ENCODE results near the gene MFN2.
"Not testable (repeated sequence)": the region's sequence is repeated elsewhere in the genome, so short reads cannot be mapped to it uniquely, and the experiment has no call there.

MFN2 gene

DNA sequence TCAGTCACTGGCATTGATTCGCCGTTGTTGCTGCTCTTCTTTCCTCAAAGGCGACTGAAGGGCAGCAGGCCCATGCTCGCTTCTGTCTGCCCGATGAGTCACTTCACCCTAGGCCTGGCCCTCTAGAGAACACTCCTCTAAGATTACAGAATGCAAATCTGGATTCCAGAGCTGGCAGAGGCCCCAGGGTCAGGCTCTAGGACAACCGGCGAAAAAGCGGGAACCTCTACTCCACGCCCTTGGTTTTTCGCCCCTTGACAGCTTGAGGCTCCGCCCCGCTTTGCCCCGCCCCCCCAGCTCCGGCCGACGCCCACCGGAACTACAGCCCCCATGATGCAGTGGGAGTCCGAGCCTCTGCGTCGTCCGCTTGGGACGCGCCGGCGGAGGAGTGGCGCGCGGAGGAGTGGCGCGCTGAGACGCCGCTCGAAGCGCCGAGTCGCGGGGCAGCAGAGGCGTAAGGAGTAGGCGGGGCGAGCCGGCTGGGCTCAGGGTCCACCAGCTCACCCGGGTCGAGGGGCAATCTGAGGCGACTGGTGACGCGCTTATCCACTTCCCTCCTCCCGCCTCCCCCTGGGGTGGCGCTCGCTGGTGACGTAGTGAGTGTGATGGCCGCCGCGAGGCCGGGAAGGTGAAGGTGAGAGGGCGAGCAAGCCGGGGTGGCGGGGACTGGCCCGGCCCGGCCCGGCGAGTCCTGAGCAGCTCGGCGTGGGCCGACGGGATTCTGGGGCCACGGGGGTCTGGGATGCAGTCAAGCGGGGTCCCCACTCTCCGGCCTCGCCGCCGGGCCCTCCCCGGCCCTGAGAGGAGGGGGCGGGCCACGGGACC lies at the start of gene MFN2:
TSS of gene MFN2 (plus strand) at position 594 of the 825 bp plus-strand sequence. CDS start 8,725 bp downstream, outside the sequence.
- peak; percentile 89 for DNase-seq

DNA sequence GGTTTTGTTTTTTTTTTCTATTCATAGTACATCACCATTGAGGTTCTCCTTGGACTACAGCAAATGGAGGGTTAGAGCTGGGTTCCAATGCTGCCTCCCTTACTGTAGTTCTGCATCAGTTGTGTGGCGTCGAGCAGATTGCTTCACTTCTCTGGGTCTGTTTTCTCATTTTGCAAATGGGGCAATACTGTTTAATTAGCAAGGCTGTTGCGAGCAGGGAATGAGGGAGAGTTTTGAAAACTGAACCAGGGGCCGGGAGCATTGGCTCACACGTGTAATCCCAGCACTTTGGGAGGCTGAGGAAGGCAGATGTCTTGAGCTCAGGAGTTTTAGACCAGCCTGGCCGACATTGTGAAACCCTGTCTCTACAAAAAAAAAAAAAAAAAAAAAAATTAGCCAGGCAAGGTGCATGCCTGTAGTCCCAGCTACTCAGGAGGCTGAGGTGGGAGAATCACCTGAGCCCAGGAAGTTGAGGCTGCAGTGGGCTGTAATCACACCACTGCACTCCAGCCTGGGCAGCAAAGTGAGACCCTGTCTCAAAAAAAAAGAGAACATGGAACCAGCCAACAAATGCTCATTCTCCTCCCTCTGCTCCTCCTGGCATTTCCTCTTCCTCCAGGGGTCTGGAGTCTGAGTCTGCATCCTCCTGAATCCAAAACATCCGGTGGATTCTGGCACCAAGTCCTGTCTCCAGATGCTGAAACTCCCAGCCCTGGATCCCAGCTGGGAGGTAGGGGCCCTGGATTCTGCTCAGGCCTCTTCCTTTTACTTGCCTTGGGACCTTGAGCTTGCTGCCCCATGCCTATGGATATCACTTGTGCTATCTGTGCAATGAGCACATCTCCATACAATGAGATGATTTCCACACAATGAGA lies 49.4 kb upstream of the MFN2 start:
- no peak for DNase-seq

DNA sequence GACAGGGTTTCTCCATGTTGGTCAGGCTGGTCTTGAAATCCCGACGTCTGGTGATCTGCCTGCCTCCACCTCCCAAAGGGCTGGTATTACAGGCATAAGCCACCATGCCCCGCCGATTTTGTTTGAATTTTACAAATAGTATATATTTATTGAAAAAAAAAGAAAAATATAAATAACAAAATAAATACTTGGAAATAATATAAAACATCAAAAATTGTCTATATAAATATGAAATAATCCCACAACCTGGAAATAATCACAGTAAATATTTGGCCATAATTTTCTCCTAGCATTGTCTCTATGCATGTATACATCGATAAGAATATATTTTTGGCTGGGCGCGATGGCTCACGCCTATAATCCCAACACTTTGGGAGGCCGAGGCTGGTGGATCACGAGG lies 48.4 kb upstream of the MFN2 start:
- DNase-seq, result no peak

DNA sequence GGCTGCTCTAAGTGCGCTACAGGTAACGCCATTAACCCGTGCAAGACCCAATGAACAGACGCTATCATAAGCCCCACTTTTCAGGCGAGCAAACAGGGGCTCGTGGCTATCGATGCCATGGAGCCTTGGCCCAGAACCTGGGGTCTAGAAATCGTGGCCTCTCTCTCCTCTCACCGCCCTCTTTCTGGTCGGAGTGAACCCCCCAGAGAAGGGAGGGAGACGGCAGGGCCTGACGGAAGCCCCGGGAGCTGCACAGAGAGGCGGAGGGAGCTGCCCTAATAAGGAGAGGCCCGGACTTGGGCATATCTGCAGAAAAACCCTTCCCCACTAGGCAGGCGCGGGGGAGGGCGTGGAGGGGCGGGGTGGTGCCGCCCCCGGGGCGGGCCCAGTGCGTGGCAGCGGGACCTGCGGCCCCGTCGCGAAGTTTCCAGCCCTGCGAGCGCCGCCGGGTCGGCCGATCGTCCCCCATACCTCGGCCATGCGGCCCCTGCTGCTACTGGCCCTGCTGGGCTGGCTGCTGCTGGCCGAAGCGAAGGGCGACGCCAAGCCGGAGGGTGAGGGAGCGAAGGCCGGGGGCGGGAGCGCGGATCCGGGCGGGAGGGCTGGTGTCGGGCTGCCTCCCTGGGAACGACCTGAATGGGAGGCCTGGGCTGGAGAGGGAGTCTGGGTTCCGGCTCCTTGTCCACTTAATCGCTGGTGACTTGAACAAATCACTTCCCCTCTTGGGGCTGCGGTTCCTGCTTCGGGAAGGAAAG lies 45.8 kb upstream of the MFN2 start, which contains the start of gene PLOD1:
TSS of gene PLOD1 (plus strand) at position 416 of the 755 bp plus-strand sequence. CDS start at position 479, 63 bp downstream.
- DNase-seq, result peak; percentile 60

DNA sequence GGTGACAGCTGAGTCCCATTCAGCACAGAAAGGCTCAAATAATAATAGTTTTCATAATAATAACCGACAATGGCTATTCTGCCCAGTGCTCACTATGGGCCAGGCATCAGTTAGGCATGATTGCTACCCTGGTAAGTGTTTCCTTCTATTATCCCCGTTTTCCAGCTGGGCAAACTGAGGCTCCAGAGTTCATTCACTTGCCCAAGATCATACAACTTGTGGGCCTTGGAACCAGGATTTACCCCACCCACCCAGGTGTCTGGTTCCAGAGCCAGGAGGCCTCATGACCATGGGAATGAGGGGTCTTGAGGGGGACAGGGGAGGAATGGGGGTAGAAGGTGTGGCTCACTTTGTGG lies 45.2 kb upstream of the MFN2 start:
- no peak for DNase-seq

DNA sequence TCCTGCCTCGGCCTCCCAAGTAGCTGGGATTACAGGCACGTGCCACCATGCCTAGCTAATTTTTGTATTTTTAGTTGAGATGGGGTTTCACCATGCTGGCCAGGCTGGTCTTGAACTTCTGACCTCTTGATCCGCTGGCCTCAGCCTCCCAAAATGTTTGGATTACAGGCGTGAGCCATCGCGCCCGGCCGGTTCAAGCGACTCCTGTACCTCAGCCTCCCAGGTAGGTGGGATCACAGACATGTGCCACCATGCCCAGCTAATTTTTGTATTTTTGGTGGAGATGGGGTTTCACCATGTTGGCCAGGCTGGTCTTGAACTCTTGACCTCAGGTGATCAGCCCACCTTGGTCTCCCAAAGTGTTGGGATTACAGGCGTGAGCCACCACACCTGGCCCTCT lies 44.5 kb upstream of the MFN2 start:
- not testable (repeated sequence) for DNase-seq

GRCh38 chr1:11938722-11939526 lies 41.3 kb upstream of the MFN2 start:
- DNase-seq, result no peak

GRCh38 chr1:11939794-11940193 lies 40.5 kb upstream of the MFN2 start:
- not testable (repeated sequence) for DNase-seq

- no peak for DNase-seq
Measured at GRCh38 chr1:11940260-11940921, 39.9 kb upstream of the MFN2 start.

- DNase-seq, result no peak
Measured at GRCh38 chr1:11942280-11942679, 38.0 kb upstream of the MFN2 start.

- DNase-seq, result no peak
Measured at GRCh38 chr1:11943619-11944018, 36.6 kb upstream of the MFN2 start.

DNA sequence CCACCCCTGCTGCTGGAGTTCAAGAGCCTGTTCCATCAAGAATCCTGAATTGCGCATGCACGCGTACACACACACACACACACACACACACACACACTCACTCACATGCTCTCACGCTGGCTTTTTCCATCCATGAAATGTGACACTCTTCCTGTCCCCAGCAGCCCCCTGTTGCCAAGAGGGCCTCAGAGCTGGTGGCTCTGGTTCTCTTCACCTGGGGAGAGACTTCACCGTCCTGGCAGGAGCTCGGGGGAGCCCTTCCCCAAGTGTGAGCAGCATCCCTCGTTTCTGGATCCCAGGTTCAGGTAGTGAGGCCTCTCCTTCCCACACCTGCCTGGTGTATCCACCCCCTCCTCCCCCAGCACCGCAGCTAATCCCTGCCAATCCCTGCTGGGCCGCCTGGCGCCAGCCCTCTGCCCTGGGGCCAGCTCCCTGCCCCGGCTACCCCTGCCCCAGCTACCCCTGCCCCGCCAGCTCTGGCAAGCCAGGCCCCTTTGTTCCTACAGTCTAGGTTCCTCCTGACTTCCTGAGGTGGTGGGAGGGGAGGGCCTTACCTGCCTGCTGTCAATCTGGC lies 35.8 kb upstream of the MFN2 start:
- DNase-seq, result peak; percentile 21

- DNase-seq, result no peak
Measured at GRCh38 chr1:11946647-11947046, 33.6 kb upstream of the MFN2 start.

DNA sequence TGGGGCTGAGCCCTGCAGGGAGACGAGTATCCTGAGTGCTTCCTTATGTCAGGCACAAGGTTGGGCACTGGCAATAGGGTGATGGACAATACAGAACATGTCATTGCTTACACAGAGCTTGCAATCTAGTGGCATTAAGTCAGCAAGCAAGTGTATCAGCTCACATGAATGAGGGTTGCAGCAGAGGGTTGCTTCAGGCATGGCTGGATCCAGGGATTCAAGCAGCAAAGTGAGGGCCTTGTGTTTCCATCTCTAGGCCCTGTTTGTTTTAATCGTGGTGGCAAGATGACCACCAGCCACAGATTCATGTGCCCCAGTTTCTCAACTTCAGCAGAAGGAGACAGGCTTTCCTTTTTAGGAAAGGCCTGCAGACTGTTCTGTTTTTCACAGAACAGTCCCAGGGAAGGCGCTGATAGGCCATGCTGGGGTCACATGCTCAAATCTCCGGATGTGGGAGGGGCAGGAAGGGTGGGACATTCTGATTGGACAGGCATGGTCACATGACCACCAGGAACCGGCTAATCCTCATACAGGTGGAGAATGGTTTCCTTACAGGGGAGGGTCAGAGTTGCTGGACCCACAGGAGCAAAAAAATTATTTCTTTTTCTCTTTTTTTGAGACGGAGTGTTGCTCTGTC lies 31.3 kb upstream of the MFN2 start:
- DNase-seq, result no peak

- DNase-seq, result peak; percentile 15
Measured at GRCh38 chr1:11951901-11952300, 28.3 kb upstream of the MFN2 start.

GRCh38 chr1:11952455-11953109 lies 27.7 kb upstream of the MFN2 start:
- DNase-seq, result no peak

DNA sequence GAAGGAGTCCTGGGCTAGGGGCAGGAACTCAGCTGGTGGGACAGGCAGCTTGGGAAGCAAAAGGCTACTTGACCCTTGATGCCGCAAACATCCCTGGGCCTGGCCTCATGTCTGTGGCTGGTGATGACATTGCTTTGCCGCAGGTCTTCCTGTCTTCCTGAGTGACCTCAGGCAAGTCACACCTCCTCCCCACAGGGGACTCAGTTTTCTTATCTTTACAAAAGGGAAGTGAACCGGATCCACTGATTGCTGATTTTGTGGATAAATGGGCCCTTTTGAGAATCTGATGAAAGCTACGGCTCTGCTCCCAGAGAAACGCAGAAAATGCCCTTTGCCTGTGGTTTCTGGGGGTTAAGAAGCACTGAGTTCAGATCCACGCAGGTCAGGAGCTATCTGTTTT lies 25.0 kb upstream of the MFN2 start:
- DNase-seq, result no peak

GRCh38 chr1:11957398-11957797 lies 22.8 kb upstream of the MFN2 start:
- DNase-seq, result no peak

GRCh38 chr1:11957897-11958296 lies 22.3 kb upstream of the MFN2 start:
- no peak for DNase-seq

GRCh38 chr1:11960276-11960675 lies 20.0 kb upstream of the MFN2 start:
- DNase-seq, result no peak
